Measurements from ENCODE around the gene CLEC3B. TPM values are rescaled to one million over a fixed set of nuclear protein-coding genes. Genes with fewer than 3 reads are reported as not detected.

The CLEC3B gene
- polyA plus RNA-seq, 2 of the 4 experiments (the other 2 are of a cell fraction) = not detected

GRCh38 chr3:44992555-44993470, 33.3 kb upstream of the CLEC3B start:
- 64% methylated on average over 7 of the region's 7 CpGs for WGBS (ENCODE audit: missing lambda C conversion rate)
- DNase-seq (ENCODE audit: low read depth in 1 of 2, low spot score in 1 of 2) (peak; percentile 16 to 17), ATAC-seq (peak in 1 of 2 experiments; percentile 66; a peak in 3 of 6 replicates), FAIRE-seq (no peak)
- POLR2A ChIA-PET = no interaction called here
- CTCF ChIA-PET = interaction anchor here (1.5 kb wide), 1 partner anchor 11 kb away, joined by 4 read pairs; no protein-coding TSS in a partner anchor
- Histone ChIP-seq H3K27ac (no peak overlapping the region), H3K4me2 (peak overlapping the region; percentile 17; the same call in 1 of the 3 replicates), H3K4me3 (no peak overlapping the region), H3K9me3 (no peaks in the 10 kb centered on the region), H3K4me1 (peaks cover 18% of the 10 kb centered on the region)
- TF ChIP-seq USF2 (IDR thresholded peaks at IDR 0.05) (no peak), NFE2L2 (conservative IDR thresholded peaks at IDR 0.05; ENCODE audit: low read length) (no peak), CTCF (IDR thresholded peaks at IDR 0.05) (peak; percentile 40; the same call in 2 of the 3 replicates), ZFP36 (IDR thresholded peaks at IDR 0.05; ENCODE audit: borderline replicate concordance, partially characterized antibody) (no peak), BHLHE40 (IDR thresholded peaks at IDR 0.05; ENCODE audit: low read depth, low read length) (no peak), ZNF302 (CRISPR knock-in tag; IDR thresholded peaks at IDR 0.05) (no peak), HOXB5 (CRISPR knock-in tag; IDR thresholded peaks at IDR 0.05) (no peak)

GRCh38 chr3:44993471-44994205, 32.5 kb upstream of the CLEC3B start:
- CTCF ChIA-PET = interaction anchor here (1.5 kb wide), 1 partner anchor 12 kb away, joined by 4 read pairs; no protein-coding TSS in a partner anchor
- FAIRE-seq (no peak), DNase-seq (ENCODE audit: low read depth in 1 of 2, low spot score in 1 of 2) (peak; percentile 6 to 9), ATAC-seq (no peak)
- H3K4me3 ChIP-seq = no peak overlapping the region
- H3K9me3 ChIP-seq = no peaks in the 10 kb centered on the region
- H3K27ac ChIP-seq = no peak overlapping the region
- H3K4me1 ChIP-seq = peaks cover 18% of the 10 kb centered on the region
- peak overlapping the region; percentile 17; the same call in 1 of the 3 replicates for H3K4me2 ChIP-seq
- POLR2A ChIA-PET = no interaction called here
- TF ChIP-seq ZC3H11A (IDR thresholded peaks at IDR 0.05) (no peak), NFE2L2 (conservative IDR thresholded peaks at IDR 0.05; ENCODE audit: low read length) (no peak)

- no peak overlapping the region for H3K4me2 ChIP-seq
- POLR2A ChIA-PET = no interaction called here
- 88% methylated on average over 8 of the region's 8 CpGs for WGBS (ENCODE audit: missing lambda C conversion rate)
- no peak for DNase-seq (ENCODE audit: low read depth in 1 of 2, low spot score in 1 of 2)
- CTCF ChIA-PET = no interaction called here
- TF ChIP-seq RCOR1 (IDR thresholded peaks at IDR 0.05; ENCODE audit: low read depth, low read length) (no peak), MAZ (IDR thresholded peaks at IDR 0.05; ENCODE audit: borderline replicate concordance, low read depth, low read length) (no peak), MAFK (IDR thresholded peaks at IDR 0.05; ENCODE audit: partially characterized antibody) (no peak)
- no peaks in the 10 kb centered on the region for H3K9me3 ChIP-seq
- no peak for ATAC-seq
- H3K4me1 ChIP-seq = peaks cover 18% of the 10 kb centered on the region
- H3K27ac ChIP-seq = no peak overlapping the region
- H3K4me3 ChIP-seq = no peak overlapping the region
- no peak for FAIRE-seq
Measured at GRCh38 chr3:44995142-44995770, 30.8 kb upstream of the CLEC3B start.

GRCh38 chr3:44996556-44996969, 29.5 kb upstream of the CLEC3B start:
- no peak overlapping the region for H3K4me2 ChIP-seq
- ATAC-seq (no peak), FAIRE-seq (no peak), DNase-seq (ENCODE audit: low read depth in 1 of 2, low spot score in 1 of 2) (no peak)
- CTCF ChIA-PET = no interaction called here
- no peaks in the 10 kb centered on the region for H3K9me3 ChIP-seq
- H3K4me1 ChIP-seq = peaks cover 18% of the 10 kb centered on the region
- no peak overlapping the region for H3K4me3 ChIP-seq
- no peak overlapping the region for H3K27ac ChIP-seq
- POLR2A ChIA-PET = no interaction called here
- WGBS (ENCODE audit: missing lambda C conversion rate) = 86% methylated on average over 3 of the region's 3 CpGs
- TF ChIP-seq PHF8 (IDR thresholded peaks at IDR 0.05; ENCODE audit: borderline replicate concordance, low read depth) (no peak), GATA3 (IDR thresholded peaks at IDR 0.05; ENCODE audit: borderline replicate concordance) (no peak), BCL3 (IDR thresholded peaks at IDR 0.05) (no peak), CHD4 (IDR thresholded peaks at IDR 0.05; ENCODE audit: borderline replicate concordance) (no peak), HMGXB4 (CRISPR knock-in tag; IDR thresholded peaks at IDR 0.05; ENCODE audit: borderline replicate concordance) (no peak), MAZ (IDR thresholded peaks at IDR 0.05; ENCODE audit: borderline replicate concordance, low read depth, low read length) (no peak), HEYL (CRISPR knock-in tag; IDR thresholded peaks at IDR 0.05) (no peak), TP53 (CRISPR knock-in tag; IDR thresholded peaks at IDR 0.05) (no peak)
